HG03066 (cell line): ENCODE measurements around the gene WASF2.

ENCODE experiments used
- ATAC-seq: cut with Tn5 transposase; IDR thresholded peaks from one replicate; pipeline ENCODE4 v1.9.1; 2021; ENCODE audit warnings: low read depth; ENCODE audit not compliant: unreplicated experiment

The WASF2 gene

DNA sequence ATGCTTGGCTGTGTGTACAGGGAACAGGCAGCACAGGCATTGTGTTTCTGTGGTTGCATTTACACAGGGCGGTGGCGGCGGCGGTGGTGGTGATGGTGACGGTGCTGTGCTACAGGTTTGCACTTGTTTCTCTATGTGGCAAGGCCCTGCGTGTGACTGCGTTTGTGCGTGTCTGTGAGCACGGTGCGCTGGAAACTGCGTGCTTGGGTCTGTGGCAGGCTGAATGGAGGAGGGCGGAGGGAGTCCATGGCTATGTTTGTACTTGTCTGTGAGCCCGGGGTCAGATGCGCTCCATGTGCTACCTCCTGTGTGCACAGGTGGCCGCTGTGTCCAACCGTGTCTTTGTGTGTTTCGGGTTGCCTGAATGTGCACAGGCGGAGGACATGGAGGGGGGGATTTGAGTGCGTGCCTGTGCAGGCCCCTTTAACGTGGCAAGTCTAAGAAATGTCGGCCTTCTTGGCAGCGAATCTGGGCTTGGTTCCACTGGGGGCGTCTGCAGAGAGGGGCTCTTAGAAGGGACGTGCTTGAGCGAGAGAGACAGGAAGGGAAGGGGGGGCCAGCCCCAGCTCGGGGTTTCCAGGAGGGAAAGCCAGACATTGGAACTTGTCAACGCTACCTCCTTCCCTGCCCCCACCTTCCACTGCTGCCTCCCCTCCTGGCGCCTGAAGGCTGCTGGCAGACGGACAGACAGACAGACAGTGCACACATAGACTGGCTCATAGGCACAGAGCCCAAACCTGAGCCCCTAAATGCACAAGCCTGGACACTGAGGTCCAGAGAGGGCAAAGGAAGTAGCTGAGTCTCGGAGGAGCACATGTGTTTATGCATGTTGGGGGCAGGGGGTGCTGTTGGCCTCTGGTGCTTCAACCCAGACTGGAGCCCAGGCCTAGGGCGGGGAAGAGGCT, 32.7 kb upstream of the WASF2 start:
- ATAC-seq: no peak

DNA sequence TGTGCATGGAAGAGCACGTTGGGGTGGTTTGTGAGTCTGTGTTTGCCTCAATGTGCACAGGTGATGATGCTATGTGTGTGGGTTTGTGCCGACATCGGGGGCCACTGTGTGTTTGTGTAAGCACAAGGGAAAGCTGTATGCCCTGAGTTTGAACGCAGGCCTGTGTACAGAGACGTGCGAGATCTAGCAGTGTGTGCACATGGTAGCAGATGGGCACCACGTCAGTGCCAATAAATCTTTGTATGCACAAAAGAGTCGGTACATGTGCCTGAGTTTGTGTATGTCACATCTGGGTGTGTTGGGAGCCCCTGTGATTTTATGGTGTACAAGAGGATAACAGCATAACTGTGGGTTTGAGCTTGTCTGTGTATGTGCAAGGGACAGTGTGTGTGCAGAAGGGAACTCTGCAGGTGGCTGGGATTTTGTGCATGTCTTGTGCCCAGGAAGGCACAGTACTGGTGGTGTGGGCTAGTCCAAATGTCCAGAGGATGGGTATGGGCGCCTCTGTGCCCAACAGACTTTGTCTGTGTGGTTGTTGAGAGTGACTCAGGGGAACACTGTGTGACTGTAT, 32.0 kb upstream of the WASF2 start:
- no peak for ATAC-seq

DNA sequence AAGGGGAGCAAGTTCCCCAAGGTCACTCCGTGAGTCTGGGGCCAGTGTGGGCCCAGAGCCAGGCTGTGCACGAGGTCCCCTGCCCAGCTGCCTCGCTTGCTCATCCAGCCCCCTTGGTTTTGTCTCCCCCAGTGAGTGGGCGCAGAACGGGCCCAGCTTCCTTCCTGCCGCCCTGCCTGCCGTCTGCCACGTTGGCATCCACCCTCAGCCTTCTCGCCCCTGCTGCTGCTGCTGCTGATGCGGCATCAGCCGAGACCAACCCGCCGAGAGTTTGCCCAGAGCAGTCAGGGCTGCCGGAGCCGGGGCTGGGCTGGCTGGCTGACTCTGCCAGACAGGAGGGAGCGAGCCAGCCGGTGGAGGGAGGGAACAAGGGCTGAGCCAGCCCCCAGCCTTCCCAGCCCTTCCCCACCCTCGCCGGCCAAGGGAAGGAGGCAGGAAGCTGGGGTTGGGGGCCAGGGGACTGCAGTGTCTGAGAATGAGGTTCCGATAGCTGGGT, 31.4 kb upstream of the WASF2 start:
- no peak for ATAC-seq

DNA sequence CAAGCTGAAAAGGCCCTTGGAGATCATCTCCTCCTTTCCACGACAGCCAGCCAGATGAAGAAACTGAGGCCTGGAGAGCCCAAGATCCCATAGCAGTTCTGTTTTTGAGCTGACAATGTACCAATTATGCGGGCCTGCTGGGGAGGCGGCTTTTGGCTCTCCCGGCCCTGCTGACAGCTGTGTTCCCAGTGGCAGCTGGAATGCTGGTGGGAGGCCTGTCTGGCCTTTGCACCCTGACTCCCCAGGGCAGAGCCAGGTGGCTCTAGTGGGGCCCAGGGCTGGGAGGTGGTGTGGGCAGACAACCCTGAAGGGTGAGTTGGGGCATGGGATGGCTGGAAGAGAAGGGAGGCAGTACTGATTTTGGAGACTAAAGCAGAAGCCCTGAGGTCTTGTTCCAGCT, 30.7 kb upstream of the WASF2 start:
- no peak for ATAC-seq

DNA sequence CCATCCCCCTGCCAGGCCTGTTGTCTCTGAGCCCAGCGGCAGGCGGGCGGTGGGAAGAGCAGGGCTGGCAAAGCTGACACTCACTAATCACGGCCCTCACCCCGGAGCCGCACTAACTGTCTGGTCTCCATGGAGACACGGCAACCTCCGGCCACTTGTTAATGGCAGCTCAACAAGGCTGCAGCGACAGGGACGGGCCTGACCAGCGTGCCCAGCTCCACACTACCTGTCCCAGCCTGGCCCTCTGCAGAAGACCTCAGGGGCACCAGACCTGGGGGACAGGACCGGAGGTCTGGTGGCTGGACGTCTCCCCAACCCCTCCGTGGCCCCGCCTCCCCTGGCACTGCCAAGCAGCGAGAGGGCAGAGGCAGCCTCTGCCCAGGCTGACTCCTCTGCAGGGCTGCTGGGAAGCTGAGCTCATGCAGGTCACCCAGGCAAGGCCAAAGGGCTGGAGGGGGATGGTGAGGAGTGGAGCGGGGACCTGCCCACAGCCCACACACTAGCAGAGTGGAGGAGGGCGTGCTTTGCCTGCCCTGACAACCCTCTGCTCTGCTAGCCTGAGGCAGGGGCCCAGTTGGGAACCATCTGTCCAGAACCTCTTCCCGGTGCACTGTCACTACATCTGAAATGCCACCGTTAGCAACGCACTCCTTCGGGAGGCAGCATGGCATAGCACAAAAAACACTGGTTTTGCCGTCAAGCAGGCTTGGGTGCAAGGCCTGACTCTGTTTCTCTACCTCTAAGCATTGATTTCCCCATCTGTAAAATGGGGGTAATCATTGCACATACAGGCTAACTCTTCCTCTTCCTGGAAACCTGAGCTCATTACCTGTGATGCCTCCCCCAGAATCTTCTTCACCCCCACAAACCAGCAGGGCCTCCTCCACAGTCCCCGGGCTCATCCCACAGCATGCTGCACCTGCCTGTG, 29.6 kb upstream of the WASF2 start:
- ATAC-seq: no peak

DNA sequence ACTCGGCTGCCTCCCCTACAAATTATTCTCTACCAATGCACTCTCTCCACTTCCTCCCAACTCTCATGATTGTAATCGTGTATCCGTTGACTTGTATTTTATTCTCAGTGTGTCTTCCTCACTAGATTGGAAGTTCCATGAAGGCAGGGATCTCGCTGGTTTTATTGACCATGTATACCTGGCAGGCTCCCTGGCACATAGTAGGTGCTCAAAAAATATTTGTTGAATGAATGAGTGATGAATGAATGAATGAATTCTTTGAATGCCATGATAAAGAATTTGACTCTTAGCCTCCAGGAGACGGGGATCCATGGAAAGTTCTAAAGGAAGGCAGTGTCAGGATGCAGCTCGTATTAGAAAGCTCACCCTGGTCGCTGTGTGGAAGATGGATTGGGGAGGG, 28.8 kb upstream of the WASF2 start:
- ATAC-seq: no peak

DNA sequence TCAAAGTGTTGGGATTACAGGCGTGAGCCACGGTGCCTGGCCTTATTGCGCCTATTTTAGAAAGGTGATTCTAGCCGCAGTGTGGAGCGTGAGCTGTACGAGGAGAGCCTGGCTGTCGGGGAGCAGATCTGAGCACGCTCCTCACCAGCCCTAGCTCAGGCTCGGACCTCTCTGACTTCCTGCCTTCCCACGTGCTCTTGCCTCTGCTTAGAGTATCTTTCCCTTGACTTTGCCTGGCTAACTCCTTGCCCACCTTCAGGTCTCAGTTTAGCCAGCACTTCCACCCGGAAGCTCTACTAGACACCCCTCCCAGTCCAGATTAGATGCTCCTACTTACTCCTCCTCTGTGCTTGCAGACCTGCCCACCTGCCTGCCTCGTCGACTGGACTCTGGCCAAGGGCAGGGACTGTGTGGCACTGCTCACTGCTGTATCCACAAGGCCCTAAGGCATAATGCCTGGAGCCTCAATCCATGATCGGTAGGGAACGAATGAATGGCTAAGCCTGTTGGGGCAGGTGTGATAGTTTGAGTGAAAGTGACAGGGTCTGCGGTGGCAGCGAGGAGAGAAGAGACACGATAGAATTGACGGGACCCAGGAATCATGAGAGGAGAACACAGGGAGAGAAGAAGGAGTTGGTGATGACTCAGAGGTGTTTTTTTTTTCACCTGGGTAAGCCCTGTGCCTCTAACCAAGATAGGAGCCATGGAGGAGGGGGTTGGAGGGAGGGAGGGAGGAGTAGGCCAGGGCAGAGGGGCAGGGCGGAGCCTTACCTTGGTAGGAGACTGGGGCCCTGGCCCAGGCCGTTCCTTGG, 28.1 kb upstream of the WASF2 start:
- no peak for ATAC-seq

DNA sequence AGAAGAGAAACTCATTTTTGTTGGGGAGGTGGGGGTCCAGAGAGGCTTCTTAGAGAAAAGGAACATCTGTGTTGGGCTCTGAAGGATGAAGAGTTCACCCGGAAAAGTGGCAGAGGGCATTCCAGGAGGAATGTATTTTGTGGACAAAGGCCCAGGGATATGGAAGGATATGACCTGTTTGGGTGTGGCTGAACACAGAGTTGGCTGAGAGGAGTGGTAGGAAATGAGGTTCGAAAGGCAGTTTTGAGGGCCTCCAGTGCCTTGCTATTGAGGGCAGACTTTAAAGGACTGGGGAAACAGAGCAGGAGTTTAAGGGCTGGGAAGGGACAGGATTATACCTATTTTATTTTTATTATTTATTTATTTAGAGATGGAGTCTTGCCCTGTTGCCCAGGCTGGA, 27.3 kb upstream of the WASF2 start:
- no peak for ATAC-seq

DNA sequence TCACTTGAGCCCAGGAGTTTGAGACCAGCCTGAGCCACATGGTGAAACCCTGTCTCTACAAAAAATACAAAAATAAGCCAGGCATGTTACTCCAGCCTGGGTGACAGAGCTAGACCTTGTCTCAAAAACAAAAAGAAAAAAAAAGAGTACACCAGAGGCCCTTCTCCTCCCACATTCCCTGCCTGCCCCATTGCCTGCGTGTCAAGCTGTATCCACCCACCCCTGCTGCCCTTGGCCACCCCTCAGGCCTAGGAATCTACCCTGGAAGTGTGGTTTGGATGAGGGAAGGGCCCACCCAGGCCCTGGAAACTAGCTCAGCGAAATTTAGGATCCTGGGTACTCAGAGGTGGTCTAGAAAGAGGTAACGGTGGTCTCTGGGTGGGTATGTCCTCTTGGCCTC, 25.7 kb upstream of the WASF2 start:
- ATAC-seq: no peak

DNA sequence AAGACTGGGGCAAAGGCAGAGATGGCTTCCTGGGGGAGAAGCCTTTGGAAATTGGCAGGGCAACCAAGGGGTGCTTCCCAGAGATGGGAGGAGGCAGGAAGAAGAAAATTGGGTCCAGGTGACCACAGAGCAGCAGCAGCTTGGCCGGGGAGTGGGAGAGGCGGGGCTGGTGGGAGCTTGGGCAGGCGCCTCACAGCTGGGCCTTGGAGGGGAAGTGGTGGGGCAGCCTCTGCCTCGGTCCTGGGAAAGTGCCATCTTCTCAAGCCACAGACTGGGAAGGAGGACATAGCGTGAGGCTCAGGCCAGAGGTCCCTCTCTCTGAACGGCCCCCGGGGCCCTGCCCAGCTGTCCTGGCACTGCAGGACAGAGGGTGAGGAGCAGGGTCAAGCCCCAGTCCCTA, 24.0 kb upstream of the WASF2 start:
- no peak for ATAC-seq

DNA sequence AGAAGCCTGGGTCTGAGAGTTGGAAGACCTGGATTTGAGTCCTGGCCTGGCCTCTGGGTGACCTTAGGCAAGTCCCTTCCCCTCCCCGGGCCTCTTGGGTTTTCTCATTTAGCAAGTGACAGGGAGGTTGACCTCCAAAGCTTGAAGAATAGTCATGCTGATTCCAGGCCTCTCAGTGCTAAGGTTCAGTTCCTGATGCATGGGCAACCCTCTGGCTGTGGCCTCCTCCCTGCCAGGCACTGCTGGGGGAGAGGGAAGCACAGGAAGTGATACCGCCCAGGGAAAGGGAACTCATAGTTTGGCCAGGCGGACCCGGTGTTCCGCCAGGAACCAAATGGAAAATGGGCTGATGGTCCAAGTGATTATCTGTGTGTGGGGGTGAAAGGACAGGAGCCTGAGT, 23.6 kb upstream of the WASF2 start:
- ATAC-seq: no peak

DNA sequence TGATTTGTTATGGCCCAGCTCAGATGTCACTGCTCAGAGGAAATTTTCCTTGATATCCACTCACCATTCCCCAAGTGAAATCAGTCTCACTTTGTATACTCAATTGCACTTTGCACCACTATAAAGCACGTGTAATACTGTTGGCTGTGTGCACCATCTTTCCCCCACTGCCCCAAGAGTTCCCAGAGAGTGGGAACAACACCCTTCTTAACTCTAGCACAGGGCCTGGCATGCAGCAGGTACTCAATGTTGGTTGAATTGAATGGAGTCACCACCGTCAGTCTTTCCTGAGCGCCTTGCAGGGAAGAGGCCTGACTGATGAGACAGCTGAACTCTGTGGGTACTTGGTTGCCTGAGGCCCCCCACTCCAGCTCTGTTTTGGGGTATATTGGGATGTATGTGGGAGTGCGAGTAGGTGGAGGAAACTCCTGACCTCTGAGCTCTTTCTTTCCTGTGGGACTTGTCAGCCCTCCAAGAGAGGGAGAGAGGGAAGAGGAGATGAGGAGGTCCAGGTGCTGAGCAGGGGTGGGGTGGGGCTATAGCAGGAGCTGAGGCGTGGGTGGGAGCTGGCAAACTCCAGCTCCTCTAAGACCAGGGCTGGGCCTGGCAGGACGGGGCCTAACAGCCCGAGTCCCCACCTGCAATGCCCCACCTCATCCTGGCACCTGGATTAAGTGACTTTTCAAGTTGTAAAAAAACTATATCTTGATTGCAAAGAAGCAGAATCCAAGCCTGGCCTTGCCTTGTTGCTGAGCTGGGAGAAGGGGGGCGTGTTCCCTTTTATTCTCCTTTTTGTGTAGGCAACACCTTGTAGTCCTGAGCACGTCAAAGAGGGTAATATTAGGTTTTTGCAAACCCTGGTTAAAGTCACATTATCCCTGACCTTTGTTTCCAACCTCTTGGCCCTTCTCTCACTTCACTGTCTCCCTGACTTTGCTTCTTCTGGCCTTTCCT, 19.4 kb upstream of the WASF2 start:
- no peak for ATAC-seq

DNA sequence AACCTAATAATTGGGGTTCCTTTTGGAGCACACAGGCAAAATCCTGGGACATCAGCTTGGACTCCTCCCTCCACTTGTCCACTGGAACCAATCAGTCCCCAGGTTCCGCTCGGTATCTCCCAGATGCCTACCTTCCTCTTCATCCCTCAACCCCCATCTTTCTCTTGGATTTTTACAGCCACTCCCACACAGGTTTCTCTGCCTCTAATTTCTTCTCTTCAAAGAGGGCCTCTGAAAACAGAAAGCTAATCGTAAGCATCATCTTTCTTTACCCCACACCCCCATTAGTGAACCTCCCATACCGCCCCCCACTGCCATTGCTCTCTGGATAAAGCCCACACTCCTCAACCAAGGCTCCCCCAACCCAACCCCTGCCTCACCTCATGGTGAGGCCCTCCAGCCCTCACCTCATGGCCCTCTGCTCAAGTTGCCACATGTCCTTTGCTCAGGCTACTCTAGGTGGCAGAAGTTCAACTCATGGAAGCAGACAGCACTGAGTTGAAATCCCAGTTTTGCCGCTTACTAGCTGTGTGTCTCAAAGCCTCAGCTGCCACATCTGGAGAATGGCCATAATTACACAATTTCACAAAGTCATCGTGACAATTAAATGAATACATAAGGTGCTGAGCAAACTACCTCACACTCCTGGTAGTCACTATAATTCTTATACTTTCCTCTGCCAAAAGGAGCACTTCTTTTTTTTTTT, 18.1 kb upstream of the WASF2 start:
- no peak for ATAC-seq

DNA sequence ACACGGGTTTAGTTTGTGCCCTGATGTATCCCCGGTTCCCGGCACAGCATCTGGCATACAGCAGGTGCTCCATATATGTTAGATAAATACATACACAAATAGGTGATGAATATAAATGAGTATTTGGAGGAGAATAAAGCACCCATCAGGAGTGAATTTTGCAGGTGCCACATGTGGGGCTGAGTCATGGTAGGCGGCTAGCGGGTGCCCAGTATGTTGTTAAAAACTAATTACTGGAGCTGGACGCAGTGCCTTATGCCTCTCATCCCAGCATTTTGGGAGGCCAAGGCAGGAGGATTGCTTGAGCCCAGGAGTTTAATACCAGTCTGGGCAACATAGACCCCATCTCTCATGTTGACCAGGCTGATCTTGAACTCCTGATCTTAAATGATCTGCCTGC, 16.7 kb upstream of the WASF2 start:
- no peak for ATAC-seq

DNA sequence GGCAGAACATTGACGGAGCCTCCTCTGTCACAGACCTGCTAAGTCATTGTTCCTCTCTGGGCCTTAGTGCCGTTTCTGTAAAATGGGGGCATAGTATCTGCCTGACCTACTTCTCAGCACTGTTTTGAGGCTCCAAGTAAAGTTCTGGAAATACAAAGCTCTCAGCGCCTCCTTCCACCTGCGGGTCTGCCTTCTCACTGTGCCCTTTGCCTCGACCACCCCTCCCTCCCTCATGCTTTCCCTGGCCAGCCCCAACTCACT, 15.4 kb upstream of the WASF2 start:
- no peak for ATAC-seq

DNA sequence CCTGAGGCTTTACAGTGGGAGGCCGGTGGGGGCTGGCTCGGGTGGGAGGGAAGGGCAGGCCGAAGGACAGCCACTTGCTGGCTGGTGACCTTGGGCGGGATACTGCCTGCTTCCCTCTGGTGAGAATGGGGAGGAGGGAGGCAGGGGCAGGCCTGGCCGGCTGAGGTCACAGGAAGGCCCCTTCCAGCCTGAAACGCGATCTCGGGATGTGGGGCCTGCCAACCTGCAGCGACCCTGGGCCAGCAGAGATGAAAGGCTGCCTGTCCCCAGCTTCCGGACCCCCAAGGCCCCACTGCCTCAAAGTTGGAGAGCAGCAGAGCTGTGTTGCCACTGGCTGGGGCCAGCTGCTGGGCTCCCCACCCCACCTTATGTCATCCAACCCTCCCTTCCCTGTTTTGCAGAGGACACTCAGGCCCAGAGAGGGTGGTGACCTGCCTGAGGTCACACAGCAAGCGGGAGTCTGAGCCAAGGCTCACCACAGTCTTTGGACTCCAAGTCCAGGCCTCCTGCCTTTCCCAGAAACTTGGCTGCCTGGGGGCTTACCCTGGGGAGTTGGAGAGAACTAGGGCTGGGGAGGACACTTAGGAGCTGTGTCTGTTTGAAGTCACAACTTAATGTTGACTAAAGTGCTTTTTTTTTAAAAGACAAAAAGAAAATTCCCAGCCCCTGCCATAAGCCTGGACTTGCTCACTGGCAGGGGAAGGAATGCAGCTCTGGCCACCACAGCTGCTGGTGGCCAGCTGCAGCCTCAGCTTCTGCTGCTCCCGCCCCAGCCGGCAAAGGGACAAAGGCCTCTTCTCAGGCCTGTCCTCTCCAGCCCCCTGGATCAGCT, 14.8 kb upstream of the WASF2 start:
- ATAC-seq: no peak

DNA sequence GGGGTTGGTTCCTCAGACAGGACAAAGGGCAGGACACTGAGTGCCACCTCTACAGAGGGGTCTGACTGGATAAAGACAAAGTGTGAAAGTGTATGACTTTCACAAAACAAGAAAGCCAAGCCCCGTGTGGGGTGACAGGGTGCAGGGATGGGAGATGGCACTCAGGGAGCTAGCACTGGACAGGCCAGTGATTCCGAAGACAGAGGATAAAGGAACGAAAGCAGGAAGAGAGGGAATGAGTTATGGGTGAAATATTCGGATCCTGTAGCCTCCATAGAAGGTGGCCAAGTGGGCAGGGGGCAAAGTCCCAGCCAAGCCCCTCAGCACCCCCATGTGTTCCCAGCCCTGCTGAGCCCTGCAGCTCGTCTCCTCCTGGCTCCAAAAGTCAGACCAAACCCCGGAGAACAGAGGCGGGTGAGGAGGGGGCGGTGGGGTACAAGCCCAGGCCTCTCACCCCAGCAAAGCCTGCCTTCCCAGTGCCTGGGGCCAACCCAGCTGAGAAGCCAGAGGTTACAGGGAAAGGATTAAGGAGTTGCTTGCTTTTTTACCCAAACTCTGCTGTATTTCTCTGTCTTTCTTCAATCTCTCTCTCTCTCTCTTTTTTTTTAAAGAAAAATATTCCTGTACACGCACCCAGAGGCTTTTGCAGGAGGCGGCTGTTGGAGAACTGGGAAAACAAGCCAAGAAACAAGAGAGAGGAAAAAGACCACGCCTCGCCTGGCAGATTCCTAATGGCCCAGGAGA, 14.0 kb upstream of the WASF2 start:
- no peak for ATAC-seq
